Right lobe of liver (tissue), 6 donors: Measurements from ENCODE around the gene FMC1. TPM values are rescaled to one million over a fixed set of nuclear protein-coding genes. Genes with fewer than 3 reads are reported as not detected.
"Not testable (repeated sequence)": the region's sequence is repeated elsewhere in the genome, so short reads cannot be mapped to it uniquely, and the experiment has no call there.

Experiments
- ATAC-seq, 4 donors: fragments of 200-7000 bp; cut with Tn5 transposase; one replicate each; pipeline ENCODE4 v1.9.1; 2020; ENCODE audit warnings: mild to moderate bottlenecking in 4 of 4, moderate library complexity in 4 of 4
- DNase-seq, 3 donors: peaks; one replicate each; pipeline ENCODE4 v3.0.0-alpha.2; 2020
- H3K27ac ChIP-seq, 3 donors: fragments of 200-600 bp; one replicate each; pipeline ENCODE4 v1.8.0; 2022
- H3K27me3 ChIP-seq, 2 donors: fragments of 200-600 bp; one replicate each; pipeline ENCODE4 v1.8.0; 2022
- H3K36me3 ChIP-seq, 4 donors: fragments of 200-600 bp; sonication (generic) in 1 of 4; one replicate each; pipeline versions ENCODE4 v1.5.1 to v1.8.0; 2017 to 2022; ENCODE audit warnings: control low read depth in 1 of 4
- H3K4me1 ChIP-seq, 4 donors: fragments of 200-600 bp; sonication (generic) in 1 of 4; one replicate each; pipeline versions ENCODE4 v1.5.1 to v1.8.0; 2017 to 2022; ENCODE audit warnings: control low read depth in 1 of 4
- H3K4me3 ChIP-seq, 3 donors: fragments of 200-600 bp; one replicate each; pipeline ENCODE4 v1.8.0; 2022
- H3K9me3 ChIP-seq, 4 donors: fragments of 200-600 bp; sonication (generic) in 1 of 4; one replicate each; pipeline versions ENCODE4 v1.5.1 to v1.8.0; 2017 to 2022; ENCODE audit warnings: control low read depth in 1 of 4
- CTCF ChIP-seq, 4 donors: fragments of 200-600 bp in 3 of 4; fragments of 450-650 bp in 1 of 4; IDR thresholded peaks; one replicate each; pipeline versions ENCODE4 v1.5.1 to v1.8.0; 2016 to 2022; ENCODE audit warnings: antibody characterized with exemption in 4 of 4, mild to moderate bottlenecking in 2 of 4
- POLR2A ChIP-seq: fragments of 450-650 bp; IDR thresholded peaks from one replicate; pipeline ENCODE4 v1.6.1; 2017; ENCODE audit warnings: antibody characterized with exemption, mild to moderate bottlenecking
- WGBS: methylation state at CpG from one replicate; pipeline ENCODE4 v1.1.6; 2018; ENCODE audit warnings: low coverage, low lambda C conversion rate; ENCODE audit not compliant: insufficient coverage; ENCODE audit errors: missing lambda C conversion rate; 5-methylcytosine and 5-hydroxymethylcytosine counted together
- intact Hi-C, 2 donors: fragments of 100-400 bp; cut with DNase I; formaldehyde crosslinking; loops; one replicate each; pipeline versions ENCODE4 v1.11.2 to v1.14.1; 2022
- total RNA-seq, 6 experiments: library from RNA; depleted of rRNA in 2 of 6; stranded (reverse); fragments of >200 nt in 2 of 6; fragmentation: NEBNext Ultra II Directional in 3 of 6; extraction: Animal tissue kit (Norgen Biotek cat#: 25700) in 3 of 6; gene quantifications; one replicate each; pipeline versions ENCODE4 v1.1.0 to v1.2.4, GENCODE V29; 2016 to 2023
- donor health status: DM: no; HTN: yes; CAD: no.
- donor health status: DM: no; HTN: no; CAD: no.
- donor health status: DM: no; HTN: no; CAD: no.
- donor health status: DM: no; HTN: yes; CAD: no.
- donor health status: DM: no; HTN: yes; CAD: no.

The FMC1 gene
- total RNA-seq, 6 experiments from 2014 or later: 4.4 to 17.7 (median 6.2) TPM

- Histone ChIP-seq H3K27ac (no peak overlapping the region), H3K36me3 (no peaks in the 10 kb centered on the region), H3K4me3 (no peak overlapping the region), H3K27me3 (no peaks in the 10 kb centered on the region), H3K9me3 (no peaks in the 10 kb centered on the region), H3K4me1 (no peaks in the 10 kb centered on the region)
- TF ChIP-seq CTCF (IDR thresholded peaks at IDR 0.05): no peak
- no peak for TF ChIP-seq POLR2A
- 47% methylated on average over 1 of the region's 2 CpGs for WGBS
- intact Hi-C loops: no loop called here
- DNase-seq (no peak), ATAC-seq (no peak)
Measured at GRCh38 chr7:139329119-139329518, 12.0 kb upstream of the FMC1 start.

- Histone ChIP-seq H3K27ac (no peak overlapping the region), H3K4me3 (no peak overlapping the region), H3K4me1 (no peaks in the 10 kb centered on the region), H3K36me3 (no peaks in the 10 kb centered on the region), H3K9me3 (no peaks in the 10 kb centered on the region), H3K27me3 (no peaks in the 10 kb centered on the region)
- no peak for ATAC-seq
- WGBS: 65% methylated on average over 3 of the region's 3 CpGs
- DNase-seq: no peak
- intact Hi-C loops: no loop called here
- TF ChIP-seq CTCF (IDR thresholded peaks at IDR 0.05): no peak
- TF ChIP-seq POLR2A: no peak
Measured at GRCh38 chr7:139330333-139331030, 10.7 kb upstream of the FMC1 start.

GRCh38 chr7:139332697-139333359, 8.3 kb upstream of the FMC1 start:
- no peaks in the 10 kb centered on the region for H3K36me3 ChIP-seq
- no peak overlapping the region for H3K4me3 ChIP-seq
- DNase-seq (no peak), ATAC-seq (no peak)
- TF ChIP-seq POLR2A (no peak), CTCF (IDR thresholded peaks at IDR 0.05) (no peak)
- 64% methylated on average over 5 of the region's 5 CpGs for WGBS
- no peaks in the 10 kb centered on the region for H3K9me3 ChIP-seq
- H3K27ac ChIP-seq: no peak overlapping the region
- intact Hi-C loops: no loop called here
- no peaks in the 10 kb centered on the region for H3K4me1 ChIP-seq
- H3K27me3 ChIP-seq: no peaks in the 10 kb centered on the region

GRCh38 chr7:139333443-139333842, 7.7 kb upstream of the FMC1 start:
- intact Hi-C loops, H3K4me1 ChIP-seq, H3K36me3 ChIP-seq, H3K27ac ChIP-seq, DNase-seq, H3K4me3 ChIP-seq, H3K9me3 ChIP-seq, ATAC-seq, H3K27me3 ChIP-seq: not testable (repeated sequence)
- WGBS: 95% methylated on average over 12 of the region's 13 CpGs

GRCh38 chr7:139334399-139335150, 6.6 kb upstream of the FMC1 start:
- TF ChIP-seq POLR2A: no peak
- TF ChIP-seq CTCF (IDR thresholded peaks at IDR 0.05): no peak
- no peak overlapping the region for H3K27ac ChIP-seq
- no peak for ATAC-seq
- H3K4me1 ChIP-seq: no peaks in the 10 kb centered on the region
- no peaks in the 10 kb centered on the region for H3K27me3 ChIP-seq
- H3K4me3 ChIP-seq: no peak overlapping the region
- WGBS: 98% methylated on average over 4 of the region's 4 CpGs
- no peaks in the 10 kb centered on the region for H3K9me3 ChIP-seq
- DNase-seq: no peak
- intact Hi-C loops: no loop called here
- no peaks in the 10 kb centered on the region for H3K36me3 ChIP-seq
